H1 (cell line): Measurements from ENCODE around the gene DLX4. TPM values are rescaled to one million over a fixed set of nuclear protein-coding genes. Genes with fewer than 3 reads are reported as not detected.

ENCODE experiments used
- CBX8 ChIP-seq: fragments of 300-800, 300-1000 bp; sonication (generic); IDR thresholded peaks from 2 replicates; pipeline ENCODE4 v1.7.1; 2016; ENCODE audit warnings: low read depth, low read length, borderline replicate concordance
- MAX ChIP-seq: IDR thresholded peaks from 2 replicates; pipeline ENCODE4 v1.6.1; 2012; ENCODE audit warnings: inconsistent platforms
- polyA plus RNA-seq, 7 experiments: library from polyadenylated mRNA; depleted of rRNA in 3 of 7; stranded (reverse) in 5 of 7; unstranded in 2 of 7; fragments of >200 nt in 5 of 7; fragments of 200-250 nt in 2 of 7; gene quantifications; 1 replicate in 5 of 7; 2 replicates in 1 of 7; 4 replicates in 1 of 7; pipeline versions ENCODE4 v1.2.1 to v1.2.3, GENCODE V29; 2011 to 2013; ENCODE audit warnings: missing spikeins in 2 of 7, mixed read lengths in 2 of 7
- total RNA-seq: library from RNA; stranded (reverse); fragmentation: NEBNext Ultra II Directional; extraction: Animal tissue kit (Norgen Biotek cat#: 25700); gene quantifications from 2 replicates; pipeline ENCODE4 v1.2.1, GENCODE V29; 2021

The DLX4 gene
- total and polyA plus RNA-seq, 2 of the 8 experiments (the other 6 are each of a cell fraction or from before 2014, with no cell fraction given) = 0.67 to 0.80 TPM

DNA sequence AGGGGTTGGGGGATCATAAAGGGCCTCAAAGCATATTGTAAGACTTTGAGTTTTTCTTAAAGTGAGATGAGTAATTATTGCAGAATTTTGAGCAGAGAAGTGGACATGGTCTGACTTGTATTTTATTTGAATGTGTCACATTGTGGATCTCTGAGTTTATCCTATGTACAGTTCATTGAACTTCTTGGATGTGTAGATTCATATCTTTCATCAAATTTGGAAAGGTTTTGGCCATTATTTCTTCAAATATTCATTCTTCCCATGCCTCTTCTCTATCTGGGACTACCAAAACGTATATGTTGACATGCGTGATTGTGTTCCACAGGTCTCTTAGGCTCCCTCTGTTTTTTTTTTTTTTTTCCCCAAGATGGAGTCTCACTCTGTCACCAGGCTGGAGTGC lies 40.3 kb downstream of the DLX4 start (continued):
- TF ChIP-seq MAX (no peak), CBX8 (no peak)
